Globus pallidus (tissue), 1 donor: ENCODE results near the gene COL2A1.
A peak's percentile ranks its signal among the peaks of the same experiment; 100 is the strongest.
"Not testable (repeated sequence)": the region's sequence is repeated elsewhere in the genome, so short reads cannot be mapped to it uniquely, and the experiment has no call there.

ENCODE experiments used
- DNase-seq: peaks from one replicate; pipeline ENCODE4 v3.0.0-alpha.2; 2015; ENCODE audit warnings: low spot score

Gene COL2A1

GRCh38 chr12:47975816-47976215, 28.5 kb downstream of the COL2A1 start:
- DNase-seq = no peak

GRCh38 chr12:47975036-47975620, 29.1 kb downstream of the COL2A1 start:
- DNase-seq = no peak

- no peak for DNase-seq
These were observed 30.4 kb downstream of the COL2A1 start for GRCh38 chr12:47973870-47974269.

GRCh38 chr12:47972895-47973294, 31.4 kb downstream of the COL2A1 start:
- DNase-seq = no peak

- DNase-seq = no peak
These were observed 33.4 kb downstream of the COL2A1 start for GRCh38 chr12:47970843-47971242.

- DNase-seq = no peak
These were observed 34.4 kb downstream of the COL2A1 start for GRCh38 chr12:47969845-47970244.

- DNase-seq = no peak
These were observed 36.6 kb downstream of the COL2A1 start for GRCh38 chr12:47967461-47968321.

GRCh38 chr12:47965581-47965980, 38.7 kb downstream of the COL2A1 start:
- no peak for DNase-seq

- no peak for DNase-seq
These were observed 40.1 kb downstream of the COL2A1 start for GRCh38 chr12:47964106-47964728.

GRCh38 chr12:47963340-47964040, 40.8 kb downstream of the COL2A1 start, which contains the start of gene TMEM106C:
TSS of gene TMEM106C (plus strand) at chr12:47963596. CDS start at chr12:47964237, 641 bp downstream.
- peak; percentile 86 for DNase-seq

- DNase-seq = no peak
These were observed 42.1 kb downstream of the COL2A1 start for GRCh38 chr12:47962198-47962597.

- DNase-seq = not testable (repeated sequence)
These were observed 46.6 kb downstream of the COL2A1 start for GRCh38 chr12:47957671-47958070.

- DNase-seq = no peak
These were observed 49.2 kb downstream of the COL2A1 start for GRCh38 chr12:47955059-47955458.

GRCh38 chr12:47954467-47955045, 49.7 kb downstream of the COL2A1 start:
- no peak for DNase-seq

GRCh38 chr12:47954058-47954457, 50.2 kb downstream of the COL2A1 start:
- DNase-seq = no peak

GRCh38 chr12:47950856-47951468, 53.3 kb downstream of the COL2A1 start:
- no peak for DNase-seq

- peak; percentile 25 for DNase-seq
These were observed 54.6 kb downstream of the COL2A1 start for GRCh38 chr12:47949441-47950341.

GRCh38 chr12:47947341-47947740, 56.9 kb downstream of the COL2A1 start:
- DNase-seq = no peak

GRCh38 chr12:47946413-47947323, 57.6 kb downstream of the COL2A1 start:
- no peak for DNase-seq
